SU-DHL-6 (cell line): Measurements from ENCODE around the gene PIGH.

Source experiments
- H2AFZ ChIP-seq: fragments of 200-600 bp; sonication (generic); 2 replicates; pipeline ENCODE4 v1.6.1; 2014; ENCODE audit warnings: low read depth, mild to moderate bottlenecking, moderate library complexity, mixed read lengths, antibody characterized with exemption, low read length; ENCODE audit not compliant: severe bottlenecking
- H3F3A ChIP-seq: fragments of 200-600 bp; shearing (Covaris generic); 2 replicates; pipeline ENCODE4 v1.6.0; 2016; ENCODE audit warnings: antibody characterized with exemption, mild to moderate bottlenecking; ENCODE audit not compliant: insufficient read depth
- H3K27ac ChIP-seq: fragments of 200-600 bp; sonication (generic); 2 replicates; pipeline ENCODE4 v1.5.1; 2016; ENCODE audit warnings: low read depth, mild to moderate bottlenecking, low read length, moderate library complexity, mixed read lengths
- H3K27me3 ChIP-seq: fragments of 200-600 bp; sonication (generic), shearing (Covaris generic); 2 replicates; pipeline ENCODE4 v1.6.0; 2014; ENCODE audit warnings: mild to moderate bottlenecking, low read length
- H3K36me3 ChIP-seq: fragments of 200-600 bp; sonication (generic); 2 replicates; pipeline ENCODE4 v1.6.1; 2014; ENCODE audit warnings: mild to moderate bottlenecking, low read length, mixed read lengths
- H3K4me2 ChIP-seq: fragments of 300-600, 200-600 bp; shearing (Covaris generic), sonication (generic); 2 replicates; pipeline ENCODE4 v1.6.0; 2014; ENCODE audit warnings: low read length, low read depth, mild to moderate bottlenecking; ENCODE audit not compliant: poor library complexity, severe bottlenecking
- H3K4me3 ChIP-seq: fragments of 200-600 bp; sonication (generic); 2 replicates; pipeline ENCODE4 v1.5.1; 2014; ENCODE audit warnings: antibody characterized with exemption, low read length, mild to moderate bottlenecking, mixed read lengths; ENCODE audit not compliant: insufficient read depth, poor library complexity, severe bottlenecking
- H3K79me2 ChIP-seq: fragments of 200-600 bp; sonication (generic); 2 replicates; pipeline ENCODE4 v1.6.1; 2014; ENCODE audit warnings: mild to moderate bottlenecking, low read length, moderate library complexity; ENCODE audit not compliant: insufficient read depth
- H3K9ac ChIP-seq: fragments of 200-600 bp; sonication (generic); 2 replicates; pipeline ENCODE4 v1.7.0; 2014; ENCODE audit warnings: mild to moderate bottlenecking, low read length
- H3K9me2 ChIP-seq: fragments of 200-600 bp; sonication (generic); replicated peaks from 2 replicates; pipeline ENCODE4 v1.6.1; 2014; ENCODE audit warnings: low read length; ENCODE audit not compliant: insufficient read depth
- H3K9me3 ChIP-seq: fragments of 200-600 bp; sonication (generic); 2 replicates; pipeline ENCODE4 v1.6.1; 2014; ENCODE audit warnings: low read length, mixed read lengths; ENCODE audit not compliant: insufficient read depth
- H4K20me1 ChIP-seq: fragments of 200-600 bp; sonication (generic); 2 replicates; pipeline ENCODE4 v1.6.1; 2014; ENCODE audit warnings: low read depth, mild to moderate bottlenecking, antibody characterized with exemption, low read length, moderate library complexity, mixed read lengths
- EZH2phosphoT487 ChIP-seq: fragments of 200-600 bp; sonication (generic), shearing (Covaris generic); conservative IDR thresholded peaks from 2 replicates; pipeline ENCODE4 v1.6.1; 2018; ENCODE audit warnings: mild to moderate bottlenecking, antibody characterized with exemption, low read length, moderate library complexity, mixed read lengths
- TF ChIP-seq, protein P1 (sequence below): fragments of 200-600 bp; sonication (generic); IDR thresholded peaks from one replicate; pipeline ENCODE4 v1.5.1; 2017; ENCODE audit warnings: antibody characterized with exemption, mild to moderate bottlenecking, low read length, moderate library complexity; ENCODE audit not compliant: insufficient read depth, poor library complexity, severe bottlenecking

The PIGH gene

DNA sequence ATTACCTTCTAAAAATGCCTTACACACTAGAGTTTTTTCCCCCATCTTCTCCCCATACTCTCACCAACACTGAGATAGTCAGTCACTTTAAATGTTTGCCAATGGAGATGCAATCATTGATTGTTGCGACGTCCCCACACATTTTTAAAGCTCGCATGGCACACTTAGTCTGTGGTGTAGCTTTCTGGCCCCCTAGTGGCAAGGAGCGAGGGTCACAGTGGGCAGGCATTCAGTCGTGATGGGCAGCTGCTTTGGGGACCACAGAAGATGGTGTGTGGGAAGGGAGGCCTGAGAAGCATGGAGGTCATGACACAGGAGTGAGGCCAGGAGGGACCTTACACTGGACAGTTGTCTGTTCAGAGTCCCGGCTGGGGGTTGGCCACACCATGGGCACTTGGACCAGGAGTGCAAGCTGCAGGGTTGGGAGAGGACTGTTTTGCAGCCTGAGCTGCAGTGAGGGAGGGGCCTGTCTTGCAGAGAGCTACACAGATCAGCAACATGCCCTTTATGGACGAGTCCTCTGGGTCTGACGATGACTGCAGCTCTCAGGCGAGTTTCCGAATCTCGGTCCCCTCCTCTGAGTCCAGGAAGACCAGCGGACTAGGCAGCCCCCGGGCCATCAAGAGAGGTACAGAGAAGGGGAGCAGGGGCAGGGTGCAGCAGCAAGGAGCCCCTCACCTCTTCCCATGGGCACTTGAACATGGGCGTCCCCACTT is 28.6 kb downstream of the PIGH start:
- TF ChIP-seq, protein P1, sequence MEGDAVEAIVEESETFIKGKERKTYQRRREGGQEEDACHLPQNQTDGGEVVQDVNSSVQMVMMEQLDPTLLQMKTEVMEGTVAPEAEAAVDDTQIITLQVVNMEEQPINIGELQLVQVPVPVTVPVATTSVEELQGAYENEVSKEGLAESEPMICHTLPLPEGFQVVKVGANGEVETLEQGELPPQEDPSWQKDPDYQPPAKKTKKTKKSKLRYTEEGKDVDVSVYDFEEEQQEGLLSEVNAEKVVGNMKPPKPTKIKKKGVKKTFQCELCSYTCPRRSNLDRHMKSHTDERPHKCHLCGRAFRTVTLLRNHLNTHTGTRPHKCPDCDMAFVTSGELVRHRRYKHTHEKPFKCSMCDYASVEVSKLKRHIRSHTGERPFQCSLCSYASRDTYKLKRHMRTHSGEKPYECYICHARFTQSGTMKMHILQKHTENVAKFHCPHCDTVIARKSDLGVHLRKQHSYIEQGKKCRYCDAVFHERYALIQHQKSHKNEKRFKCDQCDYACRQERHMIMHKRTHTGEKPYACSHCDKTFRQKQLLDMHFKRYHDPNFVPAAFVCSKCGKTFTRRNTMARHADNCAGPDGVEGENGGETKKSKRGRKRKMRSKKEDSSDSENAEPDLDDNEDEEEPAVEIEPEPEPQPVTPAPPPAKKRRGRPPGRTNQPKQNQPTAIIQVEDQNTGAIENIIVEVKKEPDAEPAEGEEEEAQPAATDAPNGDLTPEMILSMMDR: peak; percentile 98
- no peak for TF ChIP-seq EZH2phosphoT487
- H3K4me2 ChIP-seq: no peak overlapping the region
- H3K9me2 ChIP-seq: no peaks in the 10 kb centered on the region
- H3K4me3 ChIP-seq: no peak overlapping the region
- no peaks in the 10 kb centered on the region for H3K9me3 ChIP-seq
- no peaks in the 10 kb centered on the region for H3K36me3 ChIP-seq
- no peak overlapping the region for H3K9ac ChIP-seq
- no peaks in the 10 kb centered on the region for H3F3A ChIP-seq
- H2AFZ ChIP-seq: no peak overlapping the region
- H3K27ac ChIP-seq: no peak overlapping the region
- no peaks in the 10 kb centered on the region for H3K79me2 ChIP-seq
- no peaks in the 10 kb centered on the region for H3K27me3 ChIP-seq
- H4K20me1 ChIP-seq: no peaks in the 10 kb centered on the region

DNA sequence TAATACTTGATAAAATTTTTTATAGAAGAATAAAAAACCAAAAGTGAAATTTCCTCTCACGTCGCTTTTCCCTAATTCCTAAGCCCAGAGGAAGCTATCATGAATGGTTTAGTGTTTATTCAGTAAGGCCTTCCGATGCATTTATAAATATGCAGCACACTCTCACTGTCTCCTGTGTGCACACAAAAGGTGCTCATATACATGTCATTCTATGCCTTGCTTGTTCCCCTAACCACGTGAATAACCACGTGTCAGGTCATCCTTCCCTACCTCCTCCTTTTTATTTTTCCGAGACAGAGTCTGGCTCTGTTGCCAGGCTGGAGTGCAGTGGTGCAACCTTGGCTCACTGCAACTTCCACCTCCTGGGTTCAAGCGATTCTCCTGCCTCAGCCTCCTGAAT is 29.6 kb downstream of the PIGH start:
- Histone ChIP-seq H3F3A (no peaks in the 10 kb centered on the region), H4K20me1 (no peaks in the 10 kb centered on the region), H3K4me2 (no peak overlapping the region), H3K9ac (no peak overlapping the region), H3K9me2 (no peaks in the 10 kb centered on the region), H2AFZ (no peak overlapping the region), H3K79me2 (no peaks in the 10 kb centered on the region), H3K27me3 (no peaks in the 10 kb centered on the region), H3K4me3 (no peak overlapping the region), H3K9me3 (no peaks in the 10 kb centered on the region), H3K27ac (no peak overlapping the region), H3K36me3 (no peaks in the 10 kb centered on the region)
- TF ChIP-seq EZH2phosphoT487: no peak
- TF ChIP-seq, protein P1: no peak

DNA sequence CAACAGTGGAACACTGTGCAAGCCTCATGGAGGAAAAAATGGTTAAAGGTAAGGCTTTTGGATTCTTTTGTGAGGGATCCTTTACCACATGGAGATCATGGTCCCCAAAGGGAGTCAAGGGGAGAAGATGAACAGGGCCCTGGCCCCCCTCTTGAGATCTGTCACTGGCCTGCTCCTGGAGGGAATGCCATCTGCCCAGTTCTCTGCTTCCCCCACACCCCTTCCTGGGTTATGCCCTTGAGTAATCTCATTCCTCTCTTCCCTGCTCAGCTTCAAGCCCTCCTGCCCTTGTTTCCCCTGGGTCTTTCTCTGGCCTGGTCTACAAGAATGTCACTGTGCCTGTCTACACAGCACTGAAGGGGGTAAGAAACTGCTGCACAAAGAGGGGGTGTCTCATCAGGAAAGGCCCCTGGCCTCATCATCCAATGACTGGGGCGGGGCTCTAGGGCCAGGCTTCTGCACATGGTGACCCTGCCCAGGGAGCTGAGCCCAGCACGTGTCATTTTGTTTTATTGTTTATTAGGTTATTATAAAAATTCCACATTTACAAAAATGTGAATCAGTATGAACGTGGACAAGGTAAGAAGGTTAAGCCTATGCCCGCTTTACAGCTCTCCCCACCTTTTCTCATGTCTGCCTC is 30.3 kb downstream of the PIGH start:
- TF ChIP-seq, protein P1: no peak
- TF ChIP-seq EZH2phosphoT487: no peak
- no peaks in the 10 kb centered on the region for H3K9me2 ChIP-seq
- H3F3A ChIP-seq: no peaks in the 10 kb centered on the region
- H3K9me3 ChIP-seq: no peaks in the 10 kb centered on the region
- H3K4me2 ChIP-seq: no peak overlapping the region
- H3K4me3 ChIP-seq: no peak overlapping the region
- no peaks in the 10 kb centered on the region for H3K79me2 ChIP-seq
- H3K27ac ChIP-seq: no peak overlapping the region
- H3K36me3 ChIP-seq: no peaks in the 10 kb centered on the region
- no peaks in the 10 kb centered on the region for H4K20me1 ChIP-seq
- H3K27me3 ChIP-seq: no peaks in the 10 kb centered on the region
- H3K9ac ChIP-seq: no peak overlapping the region
- no peak overlapping the region for H2AFZ ChIP-seq
